MCF 10A (cell line): ENCODE measurements around the gene ZBTB22. TPM values are rescaled to one million over a fixed set of nuclear protein-coding genes. Genes with fewer than 3 reads are reported as not detected.

Experiments used
- BruUV-seq: library from RNA; stranded (reverse); fragments of 400-500 nt; replicated peaks from 2 replicates; lab custom pipeline; 2021; lab: Mats Ljungman, UMichigan
- CTCF ChIA-PET: fragments of 300-600 bp; sonication (Branson Sonifier 250); formaldehyde crosslinking; extraction: SDS; loops from one replicate; lab custom pipeline; 2021; ENCODE audit warnings: antibody characterized with exemption, inconsistent platforms; lab: Yijun Ruan, JAX
- POLR2A ChIA-PET: fragments of 300-600, 350-650 bp; sonication (Branson Sonifier 250); formaldehyde crosslinking; extraction: SDS; loops from one replicate; lab custom pipeline; 2020; ENCODE audit warnings: antibody characterized with exemption, inconsistent platforms; lab: Yijun Ruan, JAX
- DNase-seq: peaks from one replicate; pipeline ENCODE4 v3.0.0-alpha.2; 2018; ENCODE audit not compliant: unreplicated experiment
- H3K27ac Mint-ChIP-seq: one replicate; pipeline ENCODE4 v1.8.0; 2022; ENCODE audit warnings: mild to moderate bottlenecking, low read depth, mixed read lengths; ENCODE audit not compliant: unreplicated experiment
- H3K27me3 Mint-ChIP-seq: one replicate; pipeline ENCODE4 v1.8.0; 2022; ENCODE audit warnings: mixed read lengths; ENCODE audit not compliant: insufficient read depth, unreplicated experiment
- H3K36me3 Mint-ChIP-seq: one replicate; pipeline ENCODE4 v1.8.0; 2022; ENCODE audit warnings: mild to moderate bottlenecking, moderate library complexity, mixed read lengths; ENCODE audit not compliant: insufficient read depth, unreplicated experiment
- H3K4me1 Mint-ChIP-seq: one replicate; pipeline ENCODE4 v1.8.0; 2022; ENCODE audit warnings: mixed read lengths; ENCODE audit not compliant: insufficient read depth, unreplicated experiment
- H3K4me3 Mint-ChIP-seq: one replicate; pipeline ENCODE4 v1.8.0; 2022; ENCODE audit warnings: mild to moderate bottlenecking, moderate library complexity, mixed read lengths; ENCODE audit not compliant: unreplicated experiment
- H3K9me3 Mint-ChIP-seq: one replicate; pipeline ENCODE4 v1.8.0; 2022; ENCODE audit warnings: mixed read lengths; ENCODE audit not compliant: unreplicated experiment
- intact Hi-C: fragments of 100-400 bp; cut with micrococcal nuclease; formaldehyde crosslinking; loops from 2 replicates; pipeline ENCODE4 v1.14.1; 2022
- microRNA-seq: library from miRNA; unstranded; fragments of <30 nt; microRNA quantifications from one replicate; pipeline ENCODE4 v1.2.0, GENCODE V29; 2022
- total RNA-seq: library from RNA; stranded (reverse); gene quantifications from 2 replicates; pipeline ENCODE4 v1.2.3, GENCODE V29; 2022
- TF ChIP-seq, protein P1 (sequence below): fragments of 200-600 bp; IDR thresholded peaks from one replicate; pipeline ENCODE4 v1.8.0; 2022; ENCODE audit warnings: antibody characterized with exemption, mild to moderate bottlenecking; ENCODE audit not compliant: unreplicated experiment

Gene ZBTB22
- total RNA-seq, 1 experiment from 2014 or later, result 12.3 TPM

- CTCF ChIA-PET, result interaction anchor here (0.6 to 1.5 kb wide), 8 partner anchors 8 to 1150 kb away, joined by 3 to 10 read pairs (median 3); no protein-coding TSS in a partner anchor
- TSS peak; percentile 81 for BruUV-seq
These were observed 45.9 kb downstream of the ZBTB22 start, which contains the start of the genes RPS18 and VPS52 for GRCh38 chr6:33271468-33272274. Gene RPS18, plus strand, starts transcription at chr6:33272075. Its CDS starts 45 bp downstream, at chr6:33272120. Gene VPS52, minus strand, starts transcription at chr6:33271876. Its CDS starts 201 bp downstream, at chr6:33271675.

DNA sequence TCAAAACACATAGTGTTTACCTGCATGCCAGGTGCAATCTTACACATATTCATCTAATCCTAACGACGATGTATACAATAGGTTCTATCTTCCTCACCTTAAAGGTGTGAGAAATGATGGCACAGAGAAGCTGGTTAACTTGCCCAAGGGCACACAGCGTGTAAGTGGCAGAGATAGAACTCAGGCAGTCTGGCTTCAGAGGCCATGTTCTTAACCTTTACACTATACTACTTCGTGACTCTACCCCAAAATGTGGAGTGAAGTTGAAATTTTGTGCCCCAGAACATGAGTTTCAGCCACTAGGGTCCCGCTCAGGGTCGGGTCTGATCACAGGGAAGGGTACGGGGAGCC is 46.5 kb downstream of the ZBTB22 start:
- no TSS peak for BruUV-seq
- Mint-ChIP-seq H3K27ac (peak overlapping the region; percentile 100), H3K36me3 (peaks cover 86% of the 10 kb centered on the region), H3K4me3 (peak overlapping the region; percentile 99), H3K4me1 (peaks cover 28% of the 10 kb centered on the region), H3K9me3 (no peaks in the 10 kb centered on the region), H3K27me3 (no peaks in the 10 kb centered on the region)
- CTCF ChIA-PET, result interaction anchor here (0.6 to 1.5 kb wide), 6 partner anchors 8 to 266 kb away, joined by 3 to 10 read pairs (median 3); no protein-coding TSS in a partner anchor
- TF ChIP-seq, protein P1, sequence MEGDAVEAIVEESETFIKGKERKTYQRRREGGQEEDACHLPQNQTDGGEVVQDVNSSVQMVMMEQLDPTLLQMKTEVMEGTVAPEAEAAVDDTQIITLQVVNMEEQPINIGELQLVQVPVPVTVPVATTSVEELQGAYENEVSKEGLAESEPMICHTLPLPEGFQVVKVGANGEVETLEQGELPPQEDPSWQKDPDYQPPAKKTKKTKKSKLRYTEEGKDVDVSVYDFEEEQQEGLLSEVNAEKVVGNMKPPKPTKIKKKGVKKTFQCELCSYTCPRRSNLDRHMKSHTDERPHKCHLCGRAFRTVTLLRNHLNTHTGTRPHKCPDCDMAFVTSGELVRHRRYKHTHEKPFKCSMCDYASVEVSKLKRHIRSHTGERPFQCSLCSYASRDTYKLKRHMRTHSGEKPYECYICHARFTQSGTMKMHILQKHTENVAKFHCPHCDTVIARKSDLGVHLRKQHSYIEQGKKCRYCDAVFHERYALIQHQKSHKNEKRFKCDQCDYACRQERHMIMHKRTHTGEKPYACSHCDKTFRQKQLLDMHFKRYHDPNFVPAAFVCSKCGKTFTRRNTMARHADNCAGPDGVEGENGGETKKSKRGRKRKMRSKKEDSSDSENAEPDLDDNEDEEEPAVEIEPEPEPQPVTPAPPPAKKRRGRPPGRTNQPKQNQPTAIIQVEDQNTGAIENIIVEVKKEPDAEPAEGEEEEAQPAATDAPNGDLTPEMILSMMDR, result no peak
- intact Hi-C loops, result no loop called here
- POLR2A ChIA-PET, result interaction anchor here (0.5 to 5.4 kb wide), 33 partner anchors 10 to 1372 kb away, joined by 3 to 155 read pairs (median 8); partner anchors contain the start of genes BRD2, HSD17B8, KIFC1 and PFDN6
- DNase-seq, result no peak

More at GRCh38 chr6:33271468-33272274, 45.9 kb downstream of the ZBTB22 start, which contains the start of the genes RPS18 and VPS52:
- TF ChIP-seq, protein P1, result no peak
- Mint-ChIP-seq H3K27ac (peak within 1 kb of the TSS; percentile 100), H3K4me3 (peak within 1 kb of the TSS; percentile 99), H3K9me3 (no peaks in the 10 kb centered on the region), H3K4me1 (peaks cover 34% of the 10 kb centered on the region), H3K27me3 (no peaks in the 10 kb centered on the region), H3K36me3 (peaks cover 86% of the 10 kb centered on the region)
- POLR2A ChIA-PET, result interaction anchor here (0.6 to 5.4 kb wide), 46 partner anchors 10 to 1730 kb away, joined by 3 to 155 read pairs (median 5); partner anchors contain the start of genes BAG6, BAK1, BRD2 and CUTA
- intact Hi-C loops, result no loop called here
- peak; percentile 99 for DNase-seq

Small RNAs within 50 kb of the gene (microRNA-seq; reads per million reads assigned to microRNA genes)
- not detected for gene MIR6834
- not detected for gene MIR6873

Other genes with a start within 250 kb of the ZBTB22 start
- gene HLA-DPA1, start 244.1 kb downstream of the ZBTB22 start, total RNA-seq, result not detected in 2 replicates
- gene HLA-DPB1, start 241.8 kb downstream of the ZBTB22 start, total RNA-seq, result not detected in 2 replicates
- 0.91 and 1.5 TPM in 2 replicates for gene COL11A2, start 125.3 kb downstream of the ZBTB22 start, total RNA-seq
- 29.6 and 35.1 TPM in 2 replicates for gene RXRB, start 117.1 kb downstream of the ZBTB22 start, total RNA-seq
- gene SLC39A7, start 116.9 kb downstream of the ZBTB22 start, total RNA-seq, result 118 and 187 TPM in 2 replicates
- gene HSD17B8, start 113.1 kb downstream of the ZBTB22 start, total RNA-seq, result 26.4 and 26.6 TPM in 2 replicates
- gene RING1, start 109.2 kb downstream of the ZBTB22 start, total RNA-seq, result 45.4 and 48.3 TPM in 2 replicates
- gene VPS52, start 45.9 kb downstream of the ZBTB22 start, total RNA-seq, result 47.8 and 49.7 TPM in 2 replicates
- gene RPS18, start 45.7 kb downstream of the ZBTB22 start, total RNA-seq, result 4,063 and 4,680 TPM in 2 replicates
- 0.37 and 0.58 TPM in 2 replicates for gene B3GALT4, start 40.6 kb downstream of the ZBTB22 start, total RNA-seq
- 53.1 and 57.0 TPM in 2 replicates for gene WDR46, start 28.5 kb downstream of the ZBTB22 start, total RNA-seq
- gene PFDN6, start 28.1 kb downstream of the ZBTB22 start, total RNA-seq, result 54.7 and 67.1 TPM in 2 replicates
- gene RGL2, start 18.8 kb downstream of the ZBTB22 start, total RNA-seq, result 30.4 and 37.9 TPM in 2 replicates
- gene TAPBP, start 3.7 kb downstream of the ZBTB22 start, total RNA-seq, result 84.9 and 87.9 TPM in 2 replicates
- 39.7 and 47.7 TPM in 2 replicates for gene DAXX, start 5.2 kb upstream of the ZBTB22 start, total RNA-seq
- 20.3 and 27.1 TPM in 2 replicates for gene KIFC1, start 74.1 kb upstream of the ZBTB22 start, total RNA-seq
- 28.9 and 33.9 TPM in 2 replicates for gene PHF1, start 93.3 kb upstream of the ZBTB22 start, total RNA-seq
- 212 and 231 TPM in 2 replicates for gene CUTA, start 100.4 kb upstream of the ZBTB22 start, total RNA-seq
- 6.7 and 9.9 TPM in 2 replicates for gene SYNGAP1, start 102.3 kb upstream of the ZBTB22 start, total RNA-seq
- 7.5 and 8.3 TPM in 2 replicates for gene ZBTB9, start 136.8 kb upstream of the ZBTB22 start, total RNA-seq